Measurements from ENCODE around the gene DENND5A. TPM values are rescaled to one million over a fixed set of nuclear protein-coding genes. Genes with fewer than 3 reads are reported as not detected.

Gene DENND5A
- total RNA-seq, 4 donors from 2014 or later = 30.4 to 52.9 (median 36.4) TPM

- H3K4me1 ChIP-seq = no peaks in the 10 kb centered on the region
- no peaks in the 10 kb centered on the region for H3K27me3 ChIP-seq
- H3K4me3 ChIP-seq = no peak overlapping the region
- H3K27ac ChIP-seq = no peak overlapping the region
- TF ChIP-seq EP300 (IDR thresholded peaks at IDR 0.05) (no peak), CTCF (IDR thresholded peaks at IDR 0.05) (no peak), POLR2A (IDR thresholded peaks at IDR 0.05) (no peak), POLR2AphosphoS5 (IDR thresholded peaks at IDR 0.05) (no peak)
- peaks cover 28% of the 10 kb centered on the region for H3K36me3 ChIP-seq
- DNase-seq (ENCODE audit: low spot score in 2 of 2) = no peak
- H3K9me3 ChIP-seq = no peaks in the 10 kb centered on the region
- whole genome bisulfite sequencing = 97% methylated on average over 4 of the region's 4 CpGs
Measured at GRCh38 chr11:9155930-9156329, 109.2 kb downstream of the DENND5A start.

GRCh38 chr11:9153651-9154050 is 111.5 kb downstream of the DENND5A start:
- DNase-seq (ENCODE audit: low spot score in 2 of 2) = no peak

DNA sequence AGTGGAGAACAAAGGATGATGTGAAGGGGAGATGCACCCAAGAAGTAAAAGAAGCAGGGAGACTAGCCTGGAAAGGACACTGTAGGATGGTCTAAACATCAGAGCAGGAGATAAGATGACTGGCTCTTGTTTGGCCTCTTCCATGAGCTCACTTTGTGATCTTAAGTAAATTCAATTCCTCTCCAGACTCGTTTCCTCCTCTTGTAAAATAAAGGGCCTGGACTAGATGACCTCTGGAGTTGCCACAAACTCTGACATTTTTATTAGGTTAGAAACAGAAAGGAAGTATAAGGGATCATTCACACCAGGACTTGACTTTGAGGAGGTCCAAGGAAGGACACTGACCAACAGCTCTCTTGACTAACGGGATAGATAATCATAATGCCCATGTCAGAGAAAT is 113.5 kb downstream of the DENND5A start:
- Histone ChIP-seq H3K4me1 (no peaks in the 10 kb centered on the region), H3K4me3 (no peak overlapping the region), H3K36me3 (peaks cover 59% of the 10 kb centered on the region), H3K27ac (no peak overlapping the region), H3K27me3 (no peaks in the 10 kb centered on the region), H3K9me3 (no peaks in the 10 kb centered on the region)
- DNase-seq (ENCODE audit: low spot score in 2 of 2) = no peak
- WGBS = 83% methylated on average over 2 of the region's 2 CpGs
- TF ChIP-seq CTCF (IDR thresholded peaks at IDR 0.05) (no peak), EP300 (IDR thresholded peaks at IDR 0.05) (no peak), POLR2AphosphoS5 (IDR thresholded peaks at IDR 0.05) (no peak), POLR2A (IDR thresholded peaks at IDR 0.05) (no peak)

More at GRCh38 chr11:9153651-9154050, 111.5 kb downstream of the DENND5A start:
- peaks cover 42% of the 10 kb centered on the region for H3K36me3 ChIP-seq
- no peak overlapping the region for H3K4me3 ChIP-seq
- 84% methylated on average over 2 of the region's 2 CpGs for WGBS
- no peaks in the 10 kb centered on the region for H3K4me1 ChIP-seq
- H3K27me3 ChIP-seq = no peaks in the 10 kb centered on the region
- H3K27ac ChIP-seq = no peak overlapping the region
- TF ChIP-seq EP300 (IDR thresholded peaks at IDR 0.05) = no peak
- no peaks in the 10 kb centered on the region for H3K9me3 ChIP-seq

DNA sequence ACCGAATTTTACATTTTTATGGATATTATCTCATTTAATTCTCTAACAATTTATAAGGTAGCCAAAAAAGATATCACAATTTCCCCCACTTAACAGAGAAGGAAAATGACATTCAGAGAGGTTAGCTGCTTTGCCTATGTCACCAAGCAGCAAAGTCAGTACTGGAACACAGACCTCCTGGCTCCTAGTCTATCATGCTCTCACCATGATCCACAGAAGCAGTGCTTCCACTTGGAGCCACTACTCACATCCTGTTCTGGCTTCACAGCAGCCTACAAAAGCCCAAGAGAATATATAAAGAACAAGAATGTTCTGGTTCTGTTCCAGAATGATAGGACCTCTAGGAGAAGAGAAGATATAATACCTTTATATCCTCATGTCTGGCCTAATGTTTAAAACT is 114.2 kb downstream of the DENND5A start:
- no peak for TF ChIP-seq EP300 (IDR thresholded peaks at IDR 0.05)
- no peak for TF ChIP-seq POLR2A (IDR thresholded peaks at IDR 0.05)
- Histone ChIP-seq H3K4me3 (no peak overlapping the region), H3K4me1 (no peaks in the 10 kb centered on the region), H3K9me3 (no peaks in the 10 kb centered on the region), H3K27me3 (no peaks in the 10 kb centered on the region), H3K27ac (no peak overlapping the region), H3K36me3 (peaks cover 62% of the 10 kb centered on the region)
- no peak for DNase-seq (ENCODE audit: low spot score in 2 of 2)
- WGBS = 94% methylated on average over 1 of the region's 1 CpG

DNA sequence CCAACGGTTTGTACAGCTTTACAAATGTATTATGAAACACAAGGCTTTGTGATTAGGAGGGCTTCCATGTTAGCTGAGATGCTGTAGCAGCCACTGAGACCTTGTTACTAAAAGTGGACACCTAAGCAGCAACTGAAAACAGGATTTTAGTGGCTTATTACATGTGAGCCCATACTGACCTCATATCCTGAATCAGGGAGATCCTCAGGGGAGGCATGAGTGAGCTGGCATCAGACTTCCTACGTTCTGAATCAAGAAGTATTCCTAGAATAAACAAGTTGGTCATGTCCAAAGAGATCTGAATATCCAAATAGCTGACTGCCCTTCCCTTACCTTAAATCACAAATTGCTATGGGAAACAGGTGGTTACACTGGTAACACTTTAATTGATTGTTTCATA is 114.6 kb downstream of the DENND5A start:
- no peak overlapping the region for H3K4me3 ChIP-seq
- no peaks in the 10 kb centered on the region for H3K4me1 ChIP-seq
- peaks cover 63% of the 10 kb centered on the region for H3K36me3 ChIP-seq
- TF ChIP-seq POLR2A (IDR thresholded peaks at IDR 0.05) (no peak), CTCF (IDR thresholded peaks at IDR 0.05) (no peak), EP300 (IDR thresholded peaks at IDR 0.05) (no peak), POLR2AphosphoS5 (IDR thresholded peaks at IDR 0.05) (no peak)
- H3K27me3 ChIP-seq = no peaks in the 10 kb centered on the region
- no peak for DNase-seq (ENCODE audit: low spot score in 2 of 2)
- no peak overlapping the region for H3K27ac ChIP-seq
- H3K9me3 ChIP-seq = no peaks in the 10 kb centered on the region
- WGBS = 80% methylated on average over 2 of the region's 2 CpGs

DNA sequence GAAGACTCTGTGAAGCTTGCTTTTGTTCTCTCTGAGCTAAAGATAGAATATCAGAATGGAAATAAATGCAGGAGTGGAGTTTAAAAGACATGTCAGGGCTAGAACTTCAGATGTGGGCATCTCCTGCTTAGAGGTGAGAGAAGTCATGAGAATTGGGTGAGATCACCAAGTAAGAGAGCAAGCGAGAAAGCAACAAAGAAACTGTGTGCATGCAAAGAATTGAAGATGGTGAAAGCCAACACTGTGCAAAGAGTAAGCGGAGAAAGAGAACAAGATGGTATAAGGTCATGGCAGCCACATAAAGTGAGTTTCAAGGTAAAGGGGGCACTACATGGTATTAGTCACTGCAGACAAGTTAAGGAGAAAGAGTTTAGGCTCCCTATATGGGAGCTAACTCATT is 116.4 kb downstream of the DENND5A start:
- Histone ChIP-seq H3K4me3 (no peak overlapping the region), H3K4me1 (no peaks in the 10 kb centered on the region), H3K9me3 (no peaks in the 10 kb centered on the region), H3K36me3 (peaks cover 81% of the 10 kb centered on the region), H3K27me3 (no peaks in the 10 kb centered on the region), H3K27ac (no peak overlapping the region)
- DNase-seq (ENCODE audit: low spot score in 2 of 2) = no peak
- no peak for TF ChIP-seq CTCF (IDR thresholded peaks at IDR 0.05)
- TF ChIP-seq EP300 (IDR thresholded peaks at IDR 0.05) = no peak
- TF ChIP-seq POLR2AphosphoS5 (IDR thresholded peaks at IDR 0.05) = no peak
- no peak for TF ChIP-seq POLR2A (IDR thresholded peaks at IDR 0.05)
- WGBS = 82% methylated on average over 2 of the region's 2 CpGs

Data from suprapubic skin (tissue), 4 donors.